ENCODE data around the gene GDAP1L1. TPM values are rescaled to one million over a fixed set of nuclear protein-coding genes. Genes with fewer than 3 reads are reported as not detected.

GDAP1L1 gene
- total RNA-seq, 4 donors from 2014 or later: not detected

- Histone ChIP-seq H3K4me3 (no peak overlapping the region), H3K9me3 (no peaks in the 10 kb centered on the region), H3K36me3 (no peaks in the 10 kb centered on the region), H3K27me3 (peaks cover 17% of the 10 kb centered on the region), H3K4me1 (peaks cover 0 to 6% (median 6%) of the 10 kb centered on the region in 4 donors), H3K27ac (no peak overlapping the region)
- 79 to 84% methylated on average over 2 to 4 of the region's 4 CpGs for WGBS, 2 donors (ENCODE audit: low coverage in 1 of 2)
- TF ChIP-seq EP300 (IDR thresholded peaks at IDR 0.05; ENCODE audit: low read depth) (no peak), POLR2AphosphoS5 (IDR thresholded peaks at IDR 0.05) (no peak), POLR2A (IDR thresholded peaks at IDR 0.05) (no peak)
- TF ChIP-seq, protein P1, sequence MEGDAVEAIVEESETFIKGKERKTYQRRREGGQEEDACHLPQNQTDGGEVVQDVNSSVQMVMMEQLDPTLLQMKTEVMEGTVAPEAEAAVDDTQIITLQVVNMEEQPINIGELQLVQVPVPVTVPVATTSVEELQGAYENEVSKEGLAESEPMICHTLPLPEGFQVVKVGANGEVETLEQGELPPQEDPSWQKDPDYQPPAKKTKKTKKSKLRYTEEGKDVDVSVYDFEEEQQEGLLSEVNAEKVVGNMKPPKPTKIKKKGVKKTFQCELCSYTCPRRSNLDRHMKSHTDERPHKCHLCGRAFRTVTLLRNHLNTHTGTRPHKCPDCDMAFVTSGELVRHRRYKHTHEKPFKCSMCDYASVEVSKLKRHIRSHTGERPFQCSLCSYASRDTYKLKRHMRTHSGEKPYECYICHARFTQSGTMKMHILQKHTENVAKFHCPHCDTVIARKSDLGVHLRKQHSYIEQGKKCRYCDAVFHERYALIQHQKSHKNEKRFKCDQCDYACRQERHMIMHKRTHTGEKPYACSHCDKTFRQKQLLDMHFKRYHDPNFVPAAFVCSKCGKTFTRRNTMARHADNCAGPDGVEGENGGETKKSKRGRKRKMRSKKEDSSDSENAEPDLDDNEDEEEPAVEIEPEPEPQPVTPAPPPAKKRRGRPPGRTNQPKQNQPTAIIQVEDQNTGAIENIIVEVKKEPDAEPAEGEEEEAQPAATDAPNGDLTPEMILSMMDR (IDR thresholded peaks at IDR 0.05): no peak
- no peak for DNase-seq
- intact Hi-C loops (cut with DNase I; ENCODE audit: low total_unique reads): no loop called here
- in situ Hi-C loops (cut with MboI; ENCODE audit: low pct_ligation_motif_present in 1 of 4, low pct_unique_long_range_greater_than_20kb in 1 of 4, low sequenced_read_pairs in 3 of 4): no loop called here
These were observed 1.1 kb upstream of the GDAP1L1 start for GRCh38 chr20:44245977-44246376.

DNA sequence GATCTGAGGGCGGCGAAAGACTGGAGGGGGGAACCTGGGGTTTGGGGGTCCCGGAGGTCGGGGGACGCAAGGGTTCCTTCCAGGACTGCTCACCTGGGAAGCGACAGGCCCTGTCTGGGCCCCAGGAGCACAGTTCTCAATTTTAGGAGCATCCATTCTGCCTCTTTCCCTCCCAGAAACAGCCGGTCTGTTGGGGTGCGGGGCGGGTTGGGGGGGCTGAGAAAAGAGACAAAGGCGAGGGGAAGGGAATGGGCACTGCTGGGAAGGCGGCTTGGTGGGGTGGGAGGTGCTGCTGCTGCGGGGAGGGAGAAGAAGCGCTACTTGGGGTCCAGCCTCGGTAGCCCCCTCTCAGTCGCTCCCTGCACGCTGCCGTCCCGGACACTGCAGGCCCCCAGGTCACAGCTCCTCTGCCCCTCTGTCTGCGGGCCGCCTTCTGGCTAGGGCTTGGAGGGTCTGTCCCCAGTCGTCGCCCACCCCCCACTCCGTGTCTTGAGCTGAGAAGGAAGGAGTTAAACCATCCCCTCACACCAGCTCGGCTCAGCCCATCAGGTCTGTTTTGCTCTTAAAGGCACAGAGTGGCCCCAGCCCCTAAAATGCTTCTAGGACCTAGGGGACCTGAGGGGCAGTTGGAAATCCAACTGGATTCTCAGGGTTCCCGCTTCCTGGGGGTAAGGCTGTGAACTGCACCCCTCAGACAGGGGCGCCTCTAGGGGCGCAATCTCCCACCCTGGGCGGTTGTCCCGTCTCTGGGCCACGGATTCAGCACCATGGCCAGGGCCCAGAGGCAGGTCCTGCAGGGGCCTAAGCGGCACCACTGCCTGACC, 690 bp downstream of the GDAP1L1 start:
- intact Hi-C loops (cut with DNase I; ENCODE audit: low total_unique reads): no loop called here
- 24 to 34% methylated on average over 3 to 29 of the region's 31 CpGs for WGBS, 2 donors (ENCODE audit: low coverage in 1 of 2)
- Histone ChIP-seq H3K4me1 (peaks cover 0 to 6% (median 6%) of the 10 kb centered on the region in 4 donors), H3K4me3 (peak overlapping the region in 1 of 4 donors; percentile 26), H3K36me3 (no peaks in the 10 kb centered on the region), H3K9me3 (no peaks in the 10 kb centered on the region), H3K27ac (no peak overlapping the region), H3K27me3 (peaks cover 17% of the 10 kb centered on the region)
- TF ChIP-seq, protein P1 (IDR thresholded peaks at IDR 0.05): no peak
- TF ChIP-seq POLR2AphosphoS5 (IDR thresholded peaks at IDR 0.05): no peak
- TF ChIP-seq POLR2A (IDR thresholded peaks at IDR 0.05): no peak
- TF ChIP-seq EP300 (IDR thresholded peaks at IDR 0.05; ENCODE audit: low read depth): no peak
- no peak for DNase-seq
- in situ Hi-C loops (cut with MboI; ENCODE audit: low pct_ligation_motif_present in 1 of 4, low pct_unique_long_range_greater_than_20kb in 1 of 4, low sequenced_read_pairs in 3 of 4): no loop called here

- H3K36me3 ChIP-seq: no peaks in the 10 kb centered on the region
- peaks cover 17% of the 10 kb centered on the region for H3K27me3 ChIP-seq
- TF ChIP-seq EP300 (IDR thresholded peaks at IDR 0.05; ENCODE audit: low read depth) (no peak), POLR2AphosphoS5 (IDR thresholded peaks at IDR 0.05) (no peak), POLR2A (IDR thresholded peaks at IDR 0.05) (no peak)
- TF ChIP-seq, protein P1 (IDR thresholded peaks at IDR 0.05): no peak
- intact Hi-C loops (cut with DNase I; ENCODE audit: low total_unique reads) (no loop called here), in situ Hi-C loops (cut with MboI; ENCODE audit: low pct_ligation_motif_present in 1 of 4, low pct_unique_long_range_greater_than_20kb in 1 of 4, low sequenced_read_pairs in 3 of 4) (no loop called here)
- no peak overlapping the region for H3K27ac ChIP-seq
- peaks cover 0 to 6% (median 6%) of the 10 kb centered on the region in 4 donors for H3K4me1 ChIP-seq
- H3K4me3 ChIP-seq: no peak overlapping the region
- H3K9me3 ChIP-seq: no peaks in the 10 kb centered on the region
- DNase-seq: no peak
- 70 to 80% methylated on average over 3 of the region's 3 CpGs for WGBS, 2 donors (ENCODE audit: low coverage in 1 of 2)
These were observed 1.3 kb downstream of the GDAP1L1 start for GRCh38 chr20:44248410-44248759.

GRCh38 chr20:44251284-44251683, 4.2 kb downstream of the GDAP1L1 start:
- Histone ChIP-seq H3K36me3 (no peaks in the 10 kb centered on the region), H3K4me3 (no peak overlapping the region), H3K4me1 (peaks cover 0 to 6% (median 6%) of the 10 kb centered on the region in 4 donors), H3K27me3 (peaks cover 17% of the 10 kb centered on the region), H3K27ac (no peak overlapping the region), H3K9me3 (no peaks in the 10 kb centered on the region)
- no peak for TF ChIP-seq POLR2A (IDR thresholded peaks at IDR 0.05)
- no peak for TF ChIP-seq EP300 (IDR thresholded peaks at IDR 0.05; ENCODE audit: low read depth)
- TF ChIP-seq, protein P1 (IDR thresholded peaks at IDR 0.05): no peak
- TF ChIP-seq POLR2AphosphoS5 (IDR thresholded peaks at IDR 0.05): no peak
- intact Hi-C loops (cut with DNase I; ENCODE audit: low total_unique reads) (no loop called here), in situ Hi-C loops (cut with MboI; ENCODE audit: low pct_ligation_motif_present in 1 of 4, low pct_unique_long_range_greater_than_20kb in 1 of 4, low sequenced_read_pairs in 3 of 4) (no loop called here)
- 20 to 64% methylated on average over 1 to 4 of the region's 4 CpGs for WGBS, 2 donors (ENCODE audit: low coverage in 1 of 2)
- DNase-seq: no peak

Measured in transverse colon (tissue), 4 donors.